ENCODE data around the gene UNC119.

Gene UNC119

DNA sequence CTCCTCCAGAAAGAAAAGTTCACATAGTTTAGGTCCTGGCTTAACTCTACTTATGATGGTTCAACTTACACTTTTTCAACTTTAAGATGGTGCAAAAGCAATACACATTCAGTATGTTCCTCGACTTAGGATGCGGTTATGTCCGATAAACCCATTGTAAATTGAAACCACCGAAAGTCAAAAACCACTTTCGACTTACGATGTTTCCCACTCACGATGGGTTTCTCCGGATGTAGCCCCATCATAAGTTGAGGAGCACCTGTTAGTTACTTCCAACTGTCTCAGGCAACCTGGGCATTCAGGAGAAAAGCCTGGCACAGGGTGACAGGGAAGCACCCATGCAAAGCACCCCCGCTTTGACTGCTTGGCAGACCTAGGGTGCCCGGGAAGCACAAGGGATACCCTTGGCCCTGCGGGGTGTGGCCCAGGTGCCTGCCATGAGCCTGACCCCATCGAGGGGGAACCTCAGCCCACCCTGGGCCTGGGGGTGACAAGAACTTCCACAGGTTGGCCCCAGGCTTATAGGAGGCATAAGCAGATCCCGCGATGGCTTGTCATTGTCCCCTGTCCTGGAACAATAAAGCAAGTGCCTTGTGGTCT is 14.0 kb downstream of the UNC119 start:
- no peaks in the 10 kb centered on the region for H3K9me3 ChIP-seq (replicated peaks; ENCODE audit: low read length)
- H3K4me3 ChIP-seq (ENCODE audit: low read length), result no peak overlapping the region
- H3K4me1 ChIP-seq (ENCODE audit: control insufficient read depth, insufficient read depth, low read length), result peaks cover 4% of the 10 kb centered on the region
- no peak overlapping the region for H3K4me2 ChIP-seq (ENCODE audit: low read length)
- no peak overlapping the region for H3K9ac ChIP-seq (ENCODE audit: low read depth, low read length)
- H3K27me3 ChIP-seq (ENCODE audit: control insufficient read depth, insufficient read depth, low read length), result peaks cover 9% of the 10 kb centered on the region
- no peaks in the 10 kb centered on the region for H3K36me3 ChIP-seq (ENCODE audit: insufficient read depth, low read length)

DNA sequence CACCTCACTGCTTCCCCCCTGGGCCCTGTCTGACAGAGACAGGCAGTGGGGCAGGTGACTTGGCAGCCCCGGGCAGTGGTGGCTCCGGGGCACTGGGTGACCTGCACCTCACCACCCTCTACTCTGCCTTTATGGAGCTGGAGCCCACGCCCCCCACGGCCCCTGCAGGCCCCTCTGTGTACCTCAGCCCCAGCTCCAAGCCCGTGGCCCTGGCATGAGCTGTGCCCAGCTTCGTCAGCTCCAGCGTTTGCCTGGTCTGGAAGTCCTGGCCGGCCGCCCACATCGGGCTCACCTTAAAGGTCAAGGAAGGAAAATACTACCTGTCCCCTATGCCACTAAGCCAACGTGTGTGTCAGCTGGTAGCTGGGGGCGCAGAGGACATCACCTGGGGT is 15.2 kb downstream of the UNC119 start:
- Histone ChIP-seq H3K9ac (ENCODE audit: low read depth, low read length) (no peak overlapping the region), H3K27me3 (ENCODE audit: control insufficient read depth, insufficient read depth, low read length) (peaks cover 9% of the 10 kb centered on the region), H3K36me3 (ENCODE audit: insufficient read depth, low read length) (no peaks in the 10 kb centered on the region), H3K4me3 (ENCODE audit: low read length) (no peak overlapping the region), H3K9me3 (replicated peaks; ENCODE audit: low read length) (no peaks in the 10 kb centered on the region), H3K4me2 (ENCODE audit: low read length) (no peak overlapping the region), H3K4me1 (ENCODE audit: control insufficient read depth, insufficient read depth, low read length) (peaks cover 15% of the 10 kb centered on the region)

- Histone ChIP-seq H3K27me3 (ENCODE audit: control insufficient read depth, insufficient read depth, low read length) (peaks cover 9% of the 10 kb centered on the region), H3K9ac (ENCODE audit: low read depth, low read length) (no peak overlapping the region)
Measured at GRCh38 chr17:28536532-28537218, 15.7 kb downstream of the UNC119 start.

DNA sequence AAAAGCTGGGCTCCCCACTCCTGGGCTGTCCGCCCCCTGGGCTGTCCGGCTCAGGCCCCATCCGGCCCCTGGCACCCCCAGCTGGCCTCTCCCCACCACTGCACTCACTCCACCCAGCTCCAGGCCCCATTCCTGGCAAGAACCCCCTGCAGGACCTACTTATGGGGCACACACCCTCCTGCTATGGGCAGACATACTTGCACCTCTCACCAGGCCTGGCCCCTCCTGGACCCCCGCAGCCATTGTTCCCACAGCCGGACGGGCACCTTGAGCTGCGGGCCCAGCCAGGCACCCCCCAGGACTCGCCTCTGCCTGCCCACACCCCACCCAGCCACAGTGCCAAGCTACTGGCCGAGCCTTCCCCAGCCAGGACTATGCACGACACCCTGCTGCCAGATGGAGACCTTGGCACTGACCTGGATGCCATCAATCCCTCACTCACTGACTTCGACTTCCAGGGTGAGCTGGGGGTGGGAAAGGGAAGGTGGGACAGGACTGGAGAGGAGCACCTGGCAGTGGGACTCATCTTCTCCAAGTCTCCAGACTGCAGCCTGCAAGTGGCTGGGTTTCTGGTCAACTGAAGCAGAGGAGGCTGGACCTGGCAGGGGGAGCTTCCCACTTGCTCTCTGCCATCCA is 17.6 kb downstream of the UNC119 start:
- Histone ChIP-seq H3K9ac (ENCODE audit: low read depth, low read length) (no peak overlapping the region), H3K4me1 (ENCODE audit: control insufficient read depth, insufficient read depth, low read length) (peaks cover 21% of the 10 kb centered on the region), H3K36me3 (ENCODE audit: insufficient read depth, low read length) (no peaks in the 10 kb centered on the region), H3K4me2 (ENCODE audit: low read length) (no peak overlapping the region), H3K27me3 (ENCODE audit: control insufficient read depth, insufficient read depth, low read length) (peaks cover 9% of the 10 kb centered on the region), H3K4me3 (ENCODE audit: low read length) (no peak overlapping the region), H3K9me3 (replicated peaks; ENCODE audit: low read length) (no peaks in the 10 kb centered on the region)

More at GRCh38 chr17:28536532-28537218, 15.7 kb downstream of the UNC119 start:
- H3K4me2 ChIP-seq (ENCODE audit: low read length), result no peak overlapping the region
- H3K4me3 ChIP-seq (ENCODE audit: low read length), result no peak overlapping the region
- H3K36me3 ChIP-seq (ENCODE audit: insufficient read depth, low read length), result no peaks in the 10 kb centered on the region
- H3K9me3 ChIP-seq (replicated peaks; ENCODE audit: low read length), result no peaks in the 10 kb centered on the region
- H3K4me1 ChIP-seq (ENCODE audit: control insufficient read depth, insufficient read depth, low read length), result peaks cover 21% of the 10 kb centered on the region

- no peak overlapping the region for H3K9ac ChIP-seq (ENCODE audit: low read depth, low read length)
- no peak overlapping the region for H3K4me3 ChIP-seq (ENCODE audit: low read length)
- no peaks in the 10 kb centered on the region for H3K9me3 ChIP-seq (replicated peaks; ENCODE audit: low read length)
Measured at GRCh38 chr17:28533091-28533807, 19.2 kb downstream of the UNC119 start.

GRCh38 chr17:28532050-28532960 is 20.1 kb downstream of the UNC119 start:
- peaks cover 32% of the 10 kb centered on the region for H3K4me1 ChIP-seq (ENCODE audit: control insufficient read depth, insufficient read depth, low read length)
- H3K4me2 ChIP-seq (ENCODE audit: low read length), result peak overlapping the region; percentile 26
- H3K9ac ChIP-seq (ENCODE audit: low read depth, low read length), result peak overlapping the region; percentile 19
- no peaks in the 10 kb centered on the region for H3K27me3 ChIP-seq (ENCODE audit: control insufficient read depth, insufficient read depth, low read length)
- H3K4me3 ChIP-seq (ENCODE audit: low read length), result no peak overlapping the region
- no peaks in the 10 kb centered on the region for H3K36me3 ChIP-seq (ENCODE audit: insufficient read depth, low read length)
- H3K9me3 ChIP-seq (replicated peaks; ENCODE audit: low read length), result no peaks in the 10 kb centered on the region

More at GRCh38 chr17:28533091-28533807, 19.2 kb downstream of the UNC119 start:
- H3K4me1 ChIP-seq (ENCODE audit: control insufficient read depth, insufficient read depth, low read length), result peaks cover 26% of the 10 kb centered on the region
- peak overlapping the region; percentile 26 for H3K4me2 ChIP-seq (ENCODE audit: low read length)
- H3K27me3 ChIP-seq (ENCODE audit: control insufficient read depth, insufficient read depth, low read length), result peaks cover 4% of the 10 kb centered on the region
- H3K36me3 ChIP-seq (ENCODE audit: insufficient read depth, low read length), result no peaks in the 10 kb centered on the region

DNA sequence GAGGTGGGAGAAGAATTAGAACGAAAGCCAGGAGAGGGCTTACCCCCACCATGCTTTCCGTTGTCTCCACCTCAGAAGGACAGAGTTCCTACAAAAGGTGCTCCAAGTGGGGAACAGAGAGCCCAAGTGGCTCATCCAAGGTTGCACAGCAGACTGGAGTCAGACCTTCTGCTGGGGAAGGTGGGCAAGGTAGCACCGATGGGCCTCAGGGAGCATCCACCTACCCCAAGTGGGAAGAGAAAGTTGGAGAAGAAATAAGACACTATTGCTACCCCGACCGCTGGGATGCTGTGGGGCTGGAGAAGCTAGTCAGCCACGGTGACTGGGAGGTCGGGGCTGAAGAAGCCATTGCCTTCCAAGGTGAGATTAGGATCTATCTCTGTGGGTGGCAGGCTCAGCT is 21.5 kb downstream of the UNC119 start:
- Histone ChIP-seq H3K36me3 (ENCODE audit: insufficient read depth, low read length) (no peaks in the 10 kb centered on the region), H3K9ac (ENCODE audit: low read depth, low read length) (no peak overlapping the region), H3K27me3 (ENCODE audit: control insufficient read depth, insufficient read depth, low read length) (no peaks in the 10 kb centered on the region), H3K9me3 (replicated peaks; ENCODE audit: low read length) (no peaks in the 10 kb centered on the region), H3K4me1 (ENCODE audit: control insufficient read depth, insufficient read depth, low read length) (peaks cover 42% of the 10 kb centered on the region), H3K4me2 (ENCODE audit: low read length) (no peak overlapping the region), H3K4me3 (ENCODE audit: low read length) (no peak overlapping the region)

DNA sequence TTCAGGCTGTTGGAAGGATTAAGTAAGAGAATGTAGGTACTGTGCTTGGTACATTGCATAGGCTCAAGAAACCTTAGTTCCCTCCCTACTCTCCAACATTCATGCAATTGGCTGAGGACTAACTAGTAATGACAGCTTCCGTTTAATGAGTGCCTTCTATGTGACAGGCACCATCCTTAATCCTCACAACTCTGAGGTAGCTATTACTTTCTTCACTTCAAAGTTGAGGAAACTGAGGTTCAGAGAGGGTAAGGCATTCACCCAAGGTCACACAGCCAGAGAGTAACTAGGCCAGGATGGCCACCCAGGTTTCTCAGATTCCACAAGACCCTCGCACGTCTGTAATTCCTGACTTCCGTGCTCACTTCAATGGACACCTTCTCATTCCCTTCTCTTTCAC is 22.2 kb downstream of the UNC119 start:
- H3K9me3 ChIP-seq (replicated peaks; ENCODE audit: low read length), result no peaks in the 10 kb centered on the region
- no peak overlapping the region for H3K9ac ChIP-seq (ENCODE audit: low read depth, low read length)
- H3K4me3 ChIP-seq (ENCODE audit: low read length), result no peak overlapping the region
- no peaks in the 10 kb centered on the region for H3K36me3 ChIP-seq (ENCODE audit: insufficient read depth, low read length)
- H3K4me1 ChIP-seq (ENCODE audit: control insufficient read depth, insufficient read depth, low read length), result peaks cover 49% of the 10 kb centered on the region
- no peak overlapping the region for H3K4me2 ChIP-seq (ENCODE audit: low read length)
- no peaks in the 10 kb centered on the region for H3K27me3 ChIP-seq (ENCODE audit: control insufficient read depth, insufficient read depth, low read length)

GRCh38 chr17:28529013-28529400 is 23.4 kb downstream of the UNC119 start:
- Histone ChIP-seq H3K4me2 (ENCODE audit: low read length) (no peak overlapping the region), H3K4me3 (ENCODE audit: low read length) (no peak overlapping the region), H3K9me3 (replicated peaks; ENCODE audit: low read length) (no peaks in the 10 kb centered on the region), H3K4me1 (ENCODE audit: control insufficient read depth, insufficient read depth, low read length) (peaks cover 56% of the 10 kb centered on the region), H3K36me3 (ENCODE audit: insufficient read depth, low read length) (no peaks in the 10 kb centered on the region), H3K27me3 (ENCODE audit: control insufficient read depth, insufficient read depth, low read length) (no peaks in the 10 kb centered on the region), H3K9ac (ENCODE audit: low read depth, low read length) (no peak overlapping the region)

- Histone ChIP-seq H3K27me3 (ENCODE audit: control insufficient read depth, insufficient read depth, low read length) (no peaks in the 10 kb centered on the region), H3K4me2 (ENCODE audit: low read length) (peak overlapping the region; percentile 29), H3K4me1 (ENCODE audit: control insufficient read depth, insufficient read depth, low read length) (peaks cover 53% of the 10 kb centered on the region), H3K9ac (ENCODE audit: low read depth, low read length) (no peak overlapping the region), H3K9me3 (replicated peaks; ENCODE audit: low read length) (no peaks in the 10 kb centered on the region), H3K36me3 (ENCODE audit: insufficient read depth, low read length) (no peaks in the 10 kb centered on the region), H3K4me3 (ENCODE audit: low read length) (no peak overlapping the region)
Measured at GRCh38 chr17:28528327-28529012, 24.0 kb downstream of the UNC119 start.

All from skeletal muscle satellite cell (primary cell).